Measurements from ENCODE around the gene CD44. TPM values are rescaled to one million over a fixed set of nuclear protein-coding genes. Genes with fewer than 3 reads are reported as not detected.

The CD44 gene
- total and polyA plus RNA-seq, 2 experiments from 2014 or later, result 8.5 to 41.3 TPM

GRCh38 chr11:35250621-35251020, 111.7 kb downstream of the CD44 start:
- Histone ChIP-seq H3K36me3 (no peaks in the 10 kb centered on the region), H3K9me3 (ENCODE audit: low read depth) (no peaks in the 10 kb centered on the region), H3K27me3 (no peaks in the 10 kb centered on the region), H3K27ac (no peak overlapping the region), H3K4me3 (no peak overlapping the region), H3K4me1 (ENCODE audit: low read depth) (peaks cover 14% of the 10 kb centered on the region)
- DNase-seq (ENCODE audit: low read depth in 1 of 2, low spot score in 1 of 2), result no peak
- no peak for TF ChIP-seq CTCF (IDR thresholded peaks at IDR 0.05; ENCODE audit: low read depth, low read length)

GRCh38 chr11:35253237-35253636, 114.3 kb downstream of the CD44 start:
- TF ChIP-seq CTCF (IDR thresholded peaks at IDR 0.05; ENCODE audit: low read depth, low read length), result no peak

GRCh38 chr11:35255514-35255913, 116.5 kb downstream of the CD44 start:
- Histone ChIP-seq H3K4me1 (ENCODE audit: low read depth) (no peaks in the 10 kb centered on the region), H3K27ac (no peak overlapping the region), H3K36me3 (no peaks in the 10 kb centered on the region), H3K9me3 (ENCODE audit: low read depth) (no peaks in the 10 kb centered on the region), H3K4me3 (no peak overlapping the region), H3K27me3 (no peaks in the 10 kb centered on the region)
- TF ChIP-seq CTCF (IDR thresholded peaks at IDR 0.05; ENCODE audit: low read depth, low read length), result no peak
- no peak for DNase-seq (ENCODE audit: low read depth in 1 of 2, low spot score in 1 of 2)

More at GRCh38 chr11:35253237-35253636, 114.3 kb downstream of the CD44 start:
- H3K27ac ChIP-seq, result no peak overlapping the region
- H3K4me3 ChIP-seq, result no peak overlapping the region
- H3K9me3 ChIP-seq (ENCODE audit: low read depth), result no peaks in the 10 kb centered on the region
- H3K27me3 ChIP-seq, result no peaks in the 10 kb centered on the region
- no peaks in the 10 kb centered on the region for H3K4me1 ChIP-seq (ENCODE audit: low read depth)
- DNase-seq (ENCODE audit: low read depth in 1 of 2, low spot score in 1 of 2), result no peak
- H3K36me3 ChIP-seq, result no peaks in the 10 kb centered on the region

GRCh38 chr11:35256296-35256695, 117.3 kb downstream of the CD44 start:
- Histone ChIP-seq H3K4me3 (no peak overlapping the region), H3K4me1 (ENCODE audit: low read depth) (no peaks in the 10 kb centered on the region), H3K27ac (no peak overlapping the region), H3K36me3 (no peaks in the 10 kb centered on the region), H3K9me3 (ENCODE audit: low read depth) (no peaks in the 10 kb centered on the region), H3K27me3 (no peaks in the 10 kb centered on the region)
- TF ChIP-seq CTCF (IDR thresholded peaks at IDR 0.05; ENCODE audit: low read depth, low read length), result no peak
- DNase-seq (ENCODE audit: low read depth in 1 of 2, low spot score in 1 of 2), result no peak

GRCh38 chr11:35257281-35257680, 118.3 kb downstream of the CD44 start:
- no peaks in the 10 kb centered on the region for H3K27me3 ChIP-seq

More at GRCh38 chr11:35257281-35257680, 118.3 kb downstream of the CD44 start:
- Histone ChIP-seq H3K27ac (no peak overlapping the region), H3K4me1 (ENCODE audit: low read depth) (no peaks in the 10 kb centered on the region), H3K4me3 (no peak overlapping the region), H3K36me3 (no peaks in the 10 kb centered on the region), H3K9me3 (ENCODE audit: low read depth) (no peaks in the 10 kb centered on the region)
- no peak for TF ChIP-seq CTCF (IDR thresholded peaks at IDR 0.05; ENCODE audit: low read depth, low read length)
- no peak for DNase-seq (ENCODE audit: low read depth in 1 of 2, low spot score in 1 of 2)

Data from cardiac muscle cell (in vitro differentiated cells and primary cell).